A673 (cell line): Measurements from ENCODE around the gene GHRHR. TPM values are rescaled to one million over a fixed set of nuclear protein-coding genes. Genes with fewer than 3 reads are reported as not detected.
A peak's percentile ranks its signal among the peaks of the same experiment; 100 is the strongest.

Experiments
- BruUV-seq: library from RNA; stranded (reverse); fragments of 400-500 nt; replicated peaks from 2 replicates; lab custom pipeline; 2021; lab: Mats Ljungman, UMichigan
- CTCF ChIA-PET: fragments of 300-600 bp; sonication (Branson Sonifier 250); formaldehyde crosslinking; loops from one replicate; lab custom pipeline; 2022; ENCODE audit warnings: antibody characterized with exemption; lab: Charles Lee
- POLR2A ChIA-PET: fragments of 300-600 bp; sonication (Branson Sonifier 250); formaldehyde crosslinking; loops from one replicate; lab custom pipeline; 2022; ENCODE audit warnings: antibody characterized with exemption; ENCODE audit not compliant: low non-redundant PET; lab: Charles Lee
- DNase-seq: peaks from one replicate; pipeline ENCODE4 v3.0.0-alpha.2; 2015; ENCODE audit warnings: low spot score
- H3K27ac ChIP-seq: fragments of 200-600 bp; sonication (generic); 2 replicates; pipeline ENCODE4 v1.5.1; 2016; ENCODE audit warnings: mixed run types, low read depth, mild to moderate bottlenecking, mixed read lengths, antibody characterized with exemption, low read length; ENCODE audit not compliant: poor library complexity, severe bottlenecking
- H3K27me3 ChIP-seq: fragments of 200-600 bp; sonication (generic); replicated peaks from 2 replicates; pipeline ENCODE4 v1.6.1; 2017; ENCODE audit warnings: mixed run types, low read depth, mild to moderate bottlenecking, mixed read lengths, antibody characterized with exemption, low read length; ENCODE audit not compliant: insufficient read depth, poor library complexity
- H3K36me3 ChIP-seq: fragments of 200-600 bp; sonication (generic); 2 replicates; pipeline ENCODE4 v1.6.1; 2016; ENCODE audit warnings: mixed run types, mild to moderate bottlenecking, mixed read lengths, antibody characterized with exemption, low read length; ENCODE audit not compliant: insufficient read depth, poor library complexity, severe bottlenecking
- H3K4me1 ChIP-seq: fragments of 200-600 bp; sonication (generic); 2 replicates; pipeline ENCODE4 v1.6.1; 2017; ENCODE audit warnings: mixed run types, mild to moderate bottlenecking, mixed read lengths, antibody characterized with exemption, low read length; ENCODE audit not compliant: insufficient read depth, poor library complexity, severe bottlenecking
- H3K4me3 ChIP-seq: fragments of 200-600 bp; sonication (generic); 2 replicates; pipeline ENCODE4 v1.5.1; 2016; ENCODE audit warnings: low read depth, mixed run types, mild to moderate bottlenecking, mixed read lengths, low read length; ENCODE audit not compliant: poor library complexity, severe bottlenecking
- H3K9me3 ChIP-seq: fragments of 200-600 bp; sonication (generic); 2 replicates; pipeline ENCODE4 v1.6.1; 2016; ENCODE audit warnings: mixed run types, low read depth, mild to moderate bottlenecking, mixed read lengths, antibody characterized with exemption, low read length; ENCODE audit not compliant: poor library complexity, severe bottlenecking
- CTCF ChIP-seq: fragments of 300-800, 200-600 bp; sonication (generic); conservative IDR thresholded peaks from 2 replicates; pipeline ENCODE4 v1.5.1; 2017; ENCODE audit warnings: low read depth, mild to moderate bottlenecking, antibody characterized with exemption, low read length, moderate library complexity, mixed read lengths
- EZH2 ChIP-seq: fragments of 200-600 bp; sonication (generic); IDR thresholded peaks from 2 replicates; pipeline ENCODE4 v1.6.1; 2017; ENCODE audit warnings: borderline replicate concordance, low read depth, mild to moderate bottlenecking, mixed read lengths, antibody characterized with exemption, low read length; ENCODE audit not compliant: poor library complexity, severe bottlenecking
- intact Hi-C: fragments of 100-400 bp; cut with micrococcal nuclease; formaldehyde crosslinking; loops from one replicate; pipeline ENCODE4 v1.10.0; 2022; ENCODE audit not compliant: unreplicated experiment
- total RNA-seq: library from RNA; stranded (reverse); gene quantifications from 2 replicates; pipeline ENCODE4 v1.2.3, GENCODE V29; 2021

The GHRHR gene
- total RNA-seq, 1 experiment from 2014 or later = not detected

- ChIA-PET CTCF (no interaction called here), POLR2A (no interaction called here)
- intact Hi-C loops = no loop called here
- no peak overlapping the region for H3K4me3 ChIP-seq
- H3K4me1 ChIP-seq = no peaks in the 10 kb centered on the region
- no peaks in the 10 kb centered on the region for H3K9me3 ChIP-seq
- H3K27ac ChIP-seq = no peak overlapping the region
- DNase-seq = no peak
- H3K27me3 ChIP-seq = peaks cover 10% of the 10 kb centered on the region
- no peaks in the 10 kb centered on the region for H3K36me3 ChIP-seq
- TF ChIP-seq CTCF = no peak
- TF ChIP-seq EZH2 = no peak
- no TSS peak for BruUV-seq
Measured at GRCh38 chr7:30970074-30970473, 6.3 kb downstream of the GHRHR start.

- TF ChIP-seq CTCF (no peak), EZH2 (no peak)
- no peaks in the 10 kb centered on the region for H3K9me3 ChIP-seq
- H3K36me3 ChIP-seq = no peaks in the 10 kb centered on the region
- CTCF ChIA-PET = no interaction called here
- no peak overlapping the region for H3K27ac ChIP-seq
- no peaks in the 10 kb centered on the region for H3K4me1 ChIP-seq
- POLR2A ChIA-PET = no interaction called here
- DNase-seq = peak; percentile 23
- no peak overlapping the region for H3K4me3 ChIP-seq
- H3K27me3 ChIP-seq = peaks cover 10% of the 10 kb centered on the region
- no TSS peak for BruUV-seq
- intact Hi-C loops = no loop called here
Measured at GRCh38 chr7:30970594-30971094, 6.9 kb downstream of the GHRHR start.

GRCh38 chr7:30971440-30971839 lies 7.7 kb downstream of the GHRHR start:
- Histone ChIP-seq H3K36me3 (no peaks in the 10 kb centered on the region), H3K4me1 (no peaks in the 10 kb centered on the region), H3K27me3 (peaks cover 10% of the 10 kb centered on the region), H3K27ac (no peak overlapping the region), H3K9me3 (no peaks in the 10 kb centered on the region), H3K4me3 (no peak overlapping the region)
- ChIA-PET CTCF (interaction anchor here (0.9 kb wide), 1 partner anchor 163 kb away, joined by 3 read pairs; no protein-coding TSS in a partner anchor), POLR2A (no interaction called here)
- DNase-seq = no peak
- intact Hi-C loops = no loop called here
- no TSS peak for BruUV-seq
- TF ChIP-seq EZH2 = no peak
- TF ChIP-seq CTCF = no peak
